DMS79 (cell line): Measurements from ENCODE around the gene IBSP.

Experiments
- DNase-seq: peaks from one replicate; lab custom pipeline; 2025; lab: John Stamatoyannopoulos, UW

Gene IBSP

GRCh38 chr4:87799301-87800113 is at the start of gene IBSP:
Gene IBSP (plus strand): TSS chr4:87799554. CDS start chr4:87802362, 2,808 bp downstream.
- DNase-seq: no peak

- no peak for DNase-seq
These were observed 49.5 kb upstream of the IBSP start for GRCh38 chr4:87749883-87750282.

- DNase-seq: no peak
These were observed 41.1 kb upstream of the IBSP start for GRCh38 chr4:87758270-87758669.

GRCh38 chr4:87762311-87762710 is 37.0 kb upstream of the IBSP start:
- no peak for DNase-seq

- DNase-seq: no peak
These were observed 17.8 kb upstream of the IBSP start for GRCh38 chr4:87781569-87781968.

GRCh38 chr4:87783781-87784180 is 15.6 kb upstream of the IBSP start:
- no peak for DNase-seq

GRCh38 chr4:87785731-87786509 is 13.4 kb upstream of the IBSP start:
- DNase-seq: no peak

- no peak for DNase-seq
These were observed 3.5 kb downstream of the IBSP start for GRCh38 chr4:87802858-87803257.

- no peak for DNase-seq
These were observed 4.1 kb downstream of the IBSP start for GRCh38 chr4:87803421-87803820.

- DNase-seq: no peak
These were observed 5.5 kb downstream of the IBSP start for GRCh38 chr4:87804871-87805270.

- DNase-seq: no peak
These were observed 6.6 kb downstream of the IBSP start for GRCh38 chr4:87805971-87806370.

- DNase-seq: no peak
These were observed 7.2 kb downstream of the IBSP start for GRCh38 chr4:87806520-87806919.

- DNase-seq: no peak
These were observed 8.0 kb downstream of the IBSP start for GRCh38 chr4:87807402-87807801.

GRCh38 chr4:87811977-87812376 is 12.6 kb downstream of the IBSP start:
- no peak for DNase-seq

GRCh38 chr4:87819281-87819919 is 20.0 kb downstream of the IBSP start:
- DNase-seq: no peak

GRCh38 chr4:87823200-87823599 is 23.8 kb downstream of the IBSP start:
- DNase-seq: no peak

- DNase-seq: no peak
These were observed 24.4 kb downstream of the IBSP start for GRCh38 chr4:87823724-87824123.

GRCh38 chr4:87824352-87824751 is 25.0 kb downstream of the IBSP start:
- no peak for DNase-seq

GRCh38 chr4:87832669-87833068 is 33.3 kb downstream of the IBSP start, which contains the start of gene MEPE:
Gene MEPE (plus strand): TSS chr4:87832969. CDS start chr4:87834715, 1,746 bp downstream.
- DNase-seq: no peak

GRCh38 chr4:87834401-87834800 is 35.0 kb downstream of the IBSP start:
- no peak for DNase-seq

- no peak for DNase-seq
These were observed 35.8 kb downstream of the IBSP start for GRCh38 chr4:87835197-87835596.

GRCh38 chr4:87835743-87836142 is 36.4 kb downstream of the IBSP start:
- DNase-seq: no peak

- DNase-seq: no peak
These were observed 38.9 kb downstream of the IBSP start for GRCh38 chr4:87838205-87838604.
